ENCODE results near the gene DPP8.
"Not testable (repeated sequence)": the region's sequence is repeated elsewhere in the genome, so short reads cannot be mapped to it uniquely, and the experiment has no call there.

The DPP8 gene

GRCh38 chr15:65402961-65403360, 114.5 kb downstream of the DPP8 start:
- DNase-seq: no peak

GRCh38 chr15:65401611-65402240, 115.8 kb downstream of the DPP8 start:
- DNase-seq: no peak

GRCh38 chr15:65400760-65401610, 116.5 kb downstream of the DPP8 start:
- DNase-seq: peak; percentile 87 to 88

GRCh38 chr15:65399997-65400396, 117.5 kb downstream of the DPP8 start:
- DNase-seq: no peak

GRCh38 chr15:65399001-65399706, 118.3 kb downstream of the DPP8 start:
- no peak for DNase-seq

- not testable (repeated sequence) for DNase-seq
These were observed 119.0 kb downstream of the DPP8 start for GRCh38 chr15:65398486-65398885.

GRCh38 chr15:65396965-65397317, 120.5 kb downstream of the DPP8 start:
- no peak for DNase-seq

GRCh38 chr15:65396283-65396964, 121.1 kb downstream of the DPP8 start:
- DNase-seq: no peak

GRCh38 chr15:65395567-65396202, 121.8 kb downstream of the DPP8 start:
- DNase-seq: no peak

GRCh38 chr15:65394936-65395335, 122.6 kb downstream of the DPP8 start:
- DNase-seq: no peak

GRCh38 chr15:65394280-65394789, 123.2 kb downstream of the DPP8 start:
- DNase-seq: no peak

- no peak for DNase-seq
These were observed 123.9 kb downstream of the DPP8 start for GRCh38 chr15:65393557-65393956.

- DNase-seq: no peak
These were observed 124.4 kb downstream of the DPP8 start for GRCh38 chr15:65393091-65393490.
